Upper lobe of left lung (tissue), 4 donors: ENCODE data around the gene OPRL1.

Experiments
- EP300 ChIP-seq, 4 donors: sonication (generic); formaldehyde crosslinking; IDR thresholded peaks; one replicate each; pipeline ENCODE4 v1.5.1; 2017; ENCODE audit warnings: antibody characterized with exemption in 4 of 4, control low read depth in 2 of 4
- TF ChIP-seq, protein P1 (sequence below), 6 experiments: fragments of 450-650 bp in 4 of 6; fragments of 200-600 bp in 2 of 6; sonication (generic) in 2 of 6; IDR thresholded peaks; one replicate each; pipeline ENCODE4 v1.5.1; 2016 to 2019; ENCODE audit warnings: antibody characterized with exemption in 6 of 6

DNA sequence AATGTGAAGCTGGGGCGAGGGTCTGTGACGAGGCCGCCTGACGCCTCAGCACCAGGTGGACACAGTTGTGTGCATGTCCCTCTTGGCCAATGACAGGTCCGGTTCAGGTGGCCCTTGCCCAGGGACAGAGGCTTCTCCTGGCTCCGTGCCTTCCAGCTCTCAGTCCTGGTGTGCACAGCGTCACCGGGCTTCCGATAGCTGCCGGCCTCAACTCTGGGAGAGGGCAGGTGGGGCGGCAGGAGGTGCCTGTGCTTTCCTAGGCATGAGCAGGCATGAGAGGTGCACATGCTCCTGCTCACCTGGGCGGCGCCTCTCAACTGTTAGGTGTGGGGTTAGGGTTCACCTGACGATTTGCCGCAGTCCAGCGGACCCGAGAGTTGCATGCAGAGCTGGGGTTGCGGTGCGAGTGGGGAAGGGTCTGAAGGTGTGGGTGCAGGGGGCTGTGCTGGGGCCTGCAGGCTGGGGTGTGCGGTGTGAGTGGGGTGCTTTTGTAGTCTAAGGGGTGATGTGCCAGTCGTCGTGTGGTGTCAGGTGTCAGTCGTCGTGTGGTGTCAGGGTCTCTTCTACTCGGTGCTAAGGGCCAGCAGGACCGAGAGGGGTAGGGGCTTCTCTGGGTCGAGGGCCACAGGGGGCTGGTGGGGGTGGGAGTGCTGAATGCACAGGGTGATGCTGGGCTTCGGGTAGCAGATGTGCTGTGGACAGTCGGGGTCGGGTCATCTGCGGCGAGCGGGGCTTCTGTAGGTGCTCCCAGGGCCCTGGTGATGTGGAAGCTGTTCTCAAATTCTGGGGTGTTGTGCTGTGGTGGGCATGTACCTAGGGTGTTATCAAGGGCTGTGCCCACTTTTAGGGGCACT is 26.7 kb upstream of the OPRL1 start:
- TF ChIP-seq, protein P1, sequence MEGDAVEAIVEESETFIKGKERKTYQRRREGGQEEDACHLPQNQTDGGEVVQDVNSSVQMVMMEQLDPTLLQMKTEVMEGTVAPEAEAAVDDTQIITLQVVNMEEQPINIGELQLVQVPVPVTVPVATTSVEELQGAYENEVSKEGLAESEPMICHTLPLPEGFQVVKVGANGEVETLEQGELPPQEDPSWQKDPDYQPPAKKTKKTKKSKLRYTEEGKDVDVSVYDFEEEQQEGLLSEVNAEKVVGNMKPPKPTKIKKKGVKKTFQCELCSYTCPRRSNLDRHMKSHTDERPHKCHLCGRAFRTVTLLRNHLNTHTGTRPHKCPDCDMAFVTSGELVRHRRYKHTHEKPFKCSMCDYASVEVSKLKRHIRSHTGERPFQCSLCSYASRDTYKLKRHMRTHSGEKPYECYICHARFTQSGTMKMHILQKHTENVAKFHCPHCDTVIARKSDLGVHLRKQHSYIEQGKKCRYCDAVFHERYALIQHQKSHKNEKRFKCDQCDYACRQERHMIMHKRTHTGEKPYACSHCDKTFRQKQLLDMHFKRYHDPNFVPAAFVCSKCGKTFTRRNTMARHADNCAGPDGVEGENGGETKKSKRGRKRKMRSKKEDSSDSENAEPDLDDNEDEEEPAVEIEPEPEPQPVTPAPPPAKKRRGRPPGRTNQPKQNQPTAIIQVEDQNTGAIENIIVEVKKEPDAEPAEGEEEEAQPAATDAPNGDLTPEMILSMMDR (IDR thresholded peaks at IDR 0.05): no peak
- no peak for TF ChIP-seq EP300 (IDR thresholded peaks at IDR 0.05)
